Hypothalamus (tissue), 51 donors: ENCODE data around the gene DMD.

ENCODE experiments used
- DNase-seq, 51 donors: peaks; one replicate each; lab custom pipeline; 2025; lab: John Stamatoyannopoulos, UW

DMD gene

GRCh38 chrX:31331015-31331414, 1880.3 kb downstream of the DMD start:
- no peak for DNase-seq

- no peak for DNase-seq
These were observed 1882.1 kb downstream of the DMD start for GRCh38 chrX:31329298-31329697.

- no peak for DNase-seq
These were observed 1887.7 kb downstream of the DMD start for GRCh38 chrX:31323658-31324057.

DNA sequence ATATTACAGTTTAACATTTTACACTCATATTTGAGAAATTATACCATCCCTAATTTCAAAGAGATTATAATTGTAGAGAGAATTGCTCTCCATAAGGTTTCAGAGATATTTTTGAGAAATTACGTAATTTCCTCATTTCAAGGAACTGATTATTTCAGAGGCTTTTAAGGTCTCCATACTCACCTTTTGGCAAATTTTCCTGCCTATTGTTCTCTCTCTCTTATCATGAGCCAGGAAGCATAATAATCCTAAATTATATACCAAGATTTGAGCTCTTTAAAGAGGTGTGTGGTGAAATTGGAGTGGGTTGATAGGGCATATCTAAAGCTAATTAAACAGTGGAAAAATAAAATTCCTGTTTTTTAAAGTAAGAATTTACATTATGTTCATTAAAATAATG, 1890.6 kb downstream of the DMD start:
- no peak for DNase-seq

DNA sequence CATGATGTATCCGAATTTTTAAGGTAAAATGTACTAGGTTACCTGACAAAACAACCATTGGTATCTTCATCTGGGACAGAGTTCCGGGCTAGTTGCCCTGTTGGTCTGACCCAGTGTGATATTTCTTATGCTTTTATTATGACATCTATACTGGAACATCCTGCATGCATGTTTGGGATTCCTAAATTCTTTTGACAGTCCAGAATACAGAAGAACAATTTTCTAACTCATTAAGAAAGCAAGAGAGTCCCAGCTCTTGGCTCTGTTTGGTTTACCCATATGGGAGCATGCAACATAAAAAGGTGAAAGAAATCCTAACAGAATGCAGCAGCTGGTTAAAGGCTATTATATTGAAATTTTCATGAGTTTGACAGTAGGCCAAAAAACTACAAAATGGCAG, 1891.8 kb downstream of the DMD start:
- no peak for DNase-seq

GRCh38 chrX:31318866-31319265, 1892.5 kb downstream of the DMD start:
- no peak for DNase-seq

- DNase-seq = no peak
These were observed 1894.9 kb downstream of the DMD start for GRCh38 chrX:31316340-31316991.

GRCh38 chrX:31314921-31315320, 1896.4 kb downstream of the DMD start:
- DNase-seq = no peak

- no peak for DNase-seq
These were observed 1903.4 kb downstream of the DMD start for GRCh38 chrX:31307952-31308351.

DNA sequence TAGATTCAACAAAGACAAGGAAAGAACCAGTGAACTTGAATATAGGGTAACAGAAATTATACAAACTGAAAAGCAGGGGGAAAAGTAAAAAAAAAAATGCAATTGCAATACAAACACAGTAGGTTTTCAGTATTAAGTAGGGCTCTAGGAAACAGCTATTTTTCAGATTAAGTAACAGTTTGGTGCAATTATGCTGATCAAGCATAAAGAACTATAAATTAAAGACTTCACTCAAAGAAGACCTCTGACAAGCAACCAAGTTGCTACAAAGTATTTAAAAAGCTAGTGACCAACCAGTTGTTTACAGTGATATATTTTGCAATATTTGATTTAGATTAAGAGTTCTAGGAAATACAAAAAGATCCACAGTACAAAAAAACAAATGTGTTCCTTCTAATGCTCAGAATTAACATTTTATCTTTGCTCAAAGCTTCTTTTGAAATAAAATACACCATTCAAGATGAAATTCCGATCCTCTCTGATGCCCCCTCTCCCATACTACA, 1908.7 kb downstream of the DMD start:
- DNase-seq = no peak

- DNase-seq = no peak
These were observed 1909.4 kb downstream of the DMD start for GRCh38 chrX:31301941-31302340.

- no peak for DNase-seq
These were observed 1910.1 kb downstream of the DMD start for GRCh38 chrX:31301203-31301602.

- peak in 1 of 51 donors; percentile 23 for DNase-seq
These were observed 1912.4 kb downstream of the DMD start for GRCh38 chrX:31298916-31299315.

GRCh38 chrX:31297881-31298280, 1913.5 kb downstream of the DMD start:
- no peak for DNase-seq

- no peak for DNase-seq
These were observed 1916.9 kb downstream of the DMD start for GRCh38 chrX:31294475-31294874.

- no peak for DNase-seq
These were observed 1917.9 kb downstream of the DMD start for GRCh38 chrX:31293409-31293808.

DNA sequence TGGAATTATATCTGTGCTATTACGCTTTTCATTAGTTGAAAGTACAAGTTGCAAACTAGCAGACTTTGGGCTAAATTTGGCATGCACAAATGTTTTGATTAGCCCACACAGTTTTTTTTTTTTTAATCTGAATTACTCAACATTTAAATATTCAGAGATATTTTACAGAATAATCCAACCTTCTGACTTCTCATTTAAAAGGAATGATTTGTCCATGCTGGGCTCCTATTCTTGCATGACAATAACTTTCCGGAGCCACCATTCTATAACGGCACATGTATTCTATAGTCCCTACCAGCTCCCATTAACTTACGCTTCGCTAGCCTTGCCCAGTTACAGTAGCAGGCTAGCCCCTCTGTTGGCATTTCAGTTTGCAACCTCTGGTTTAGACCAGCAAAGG, 1920.2 kb downstream of the DMD start:
- no peak for DNase-seq

DNA sequence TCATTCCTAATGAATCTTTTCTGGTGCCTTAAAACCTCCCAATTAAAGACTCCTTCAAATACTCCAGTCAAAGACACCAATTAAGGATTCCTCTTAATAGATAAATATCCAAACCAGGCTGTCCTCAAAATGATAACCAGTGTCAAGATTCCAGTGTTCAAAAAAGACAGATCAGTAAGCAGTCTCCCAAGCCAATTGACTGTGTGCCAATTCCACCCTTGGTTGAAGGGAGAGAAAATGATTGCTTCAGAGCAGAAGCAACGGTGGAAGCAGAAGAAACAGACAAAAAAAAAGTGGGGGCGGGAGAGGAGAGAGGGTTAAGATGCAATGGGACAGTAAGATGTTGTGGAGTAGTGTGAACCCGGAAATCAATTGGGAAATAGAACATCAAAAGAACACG, 1923.5 kb downstream of the DMD start:
- DNase-seq = no peak

- no peak for DNase-seq
These were observed 1930.8 kb downstream of the DMD start for GRCh38 chrX:31280580-31280979.

DNA sequence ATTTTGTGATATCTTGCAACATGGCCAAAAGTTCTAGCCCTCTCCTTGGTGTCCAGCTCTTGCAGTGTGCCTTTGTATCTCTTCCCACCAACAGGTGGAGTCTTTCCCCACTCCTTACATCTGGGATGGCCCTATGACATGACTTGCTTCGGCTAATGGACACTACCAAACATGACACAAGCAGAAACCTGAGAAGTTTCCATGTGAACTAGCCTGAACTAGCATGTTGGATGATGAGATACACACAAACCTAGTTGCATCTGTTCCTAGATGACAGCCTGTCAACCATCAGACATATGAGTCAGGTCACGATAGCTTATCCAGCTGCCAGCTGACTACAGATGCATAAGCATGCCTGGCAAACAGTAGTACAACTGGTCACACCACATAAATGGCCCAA, 1932.0 kb downstream of the DMD start:
- no peak for DNase-seq

DNA sequence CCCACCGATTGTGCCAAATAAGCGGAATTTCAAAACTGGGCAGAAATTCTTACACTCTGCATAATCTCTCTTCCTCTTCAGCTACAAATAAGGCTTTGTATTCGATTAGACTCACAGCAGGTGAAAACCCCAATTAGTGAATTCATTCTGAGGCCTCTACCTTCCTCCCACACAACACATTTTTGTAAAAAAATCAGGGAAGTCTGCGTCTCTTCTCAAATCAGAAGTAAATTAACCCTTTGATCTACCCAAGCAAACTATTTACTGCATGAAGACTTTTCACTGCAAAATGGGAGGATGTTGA, 1938.9 kb downstream of the DMD start:
- DNase-seq = peak in 1 of 51 donors; percentile 11

- no peak for DNase-seq
These were observed 1939.5 kb downstream of the DMD start for GRCh38 chrX:31271615-31272471.
